HL-60 (cell line): ENCODE measurements around the gene NCBP3.

Experiments
- CTCF ChIP-seq: IDR thresholded peaks from one replicate; pipeline ENCODE4 v1.5.1; 2011; ENCODE audit warnings: low read length, control low read depth, inconsistent platforms; ENCODE audit not compliant: insufficient read depth
- POLR2AphosphoS5 ChIP-seq: IDR thresholded peaks from 2 replicates; pipeline ENCODE4 v1.6.1; 2012; ENCODE audit warnings: low read depth
- REST ChIP-seq: IDR thresholded peaks from 2 replicates; pipeline ENCODE4 v1.6.1; 2012; ENCODE audit warnings: low read depth; ENCODE audit not compliant: insufficient replicate concordance

GRCh38 chr17:3766779-3767178 is 79.3 kb downstream of the NCBP3 start:
- TF ChIP-seq CTCF (no peak), REST (no peak), POLR2AphosphoS5 (no peak)
